GM12875 (cell line): ENCODE measurements around the gene VCP.
"Not testable (repeated sequence)": the region's sequence is repeated elsewhere in the genome, so short reads cannot be mapped to it uniquely, and the experiment has no call there.

Source experiments
- H3K4me3 ChIP-seq: one replicate; pipeline ENCODE4 v1.5.1; 2011; ENCODE audit warnings: low read depth, low read length, control low read depth
- TF ChIP-seq, protein P1 (sequence below): IDR thresholded peaks from 2 replicates; pipeline ENCODE4 v1.5.1; 2011; ENCODE audit warnings: low read depth, mild to moderate bottlenecking, control low read depth, inconsistent platforms, low read length, moderate library complexity, borderline replicate concordance; ENCODE audit not compliant: insufficient read depth

Gene VCP

DNA sequence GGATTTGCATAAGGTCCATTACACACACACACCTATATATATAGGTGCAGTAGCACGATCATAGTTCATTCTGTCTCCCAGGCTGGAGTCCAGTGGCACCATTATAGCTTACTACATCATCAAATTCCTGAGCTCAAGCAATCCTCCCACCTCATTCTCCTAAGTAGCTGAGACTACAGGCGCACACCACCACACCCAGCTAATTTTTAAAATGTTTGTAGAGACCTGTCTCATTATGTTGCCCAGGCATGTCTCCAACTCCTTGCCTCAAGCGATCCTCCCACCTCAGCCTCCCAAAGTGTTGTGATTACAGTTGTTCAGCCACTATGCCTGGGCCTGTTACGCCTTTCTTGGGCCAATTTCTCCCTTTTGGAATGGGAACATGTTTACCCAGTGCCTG is 43.2 kb downstream of the VCP start:
- H3K4me3 ChIP-seq = no peak overlapping the region
- TF ChIP-seq, protein P1, sequence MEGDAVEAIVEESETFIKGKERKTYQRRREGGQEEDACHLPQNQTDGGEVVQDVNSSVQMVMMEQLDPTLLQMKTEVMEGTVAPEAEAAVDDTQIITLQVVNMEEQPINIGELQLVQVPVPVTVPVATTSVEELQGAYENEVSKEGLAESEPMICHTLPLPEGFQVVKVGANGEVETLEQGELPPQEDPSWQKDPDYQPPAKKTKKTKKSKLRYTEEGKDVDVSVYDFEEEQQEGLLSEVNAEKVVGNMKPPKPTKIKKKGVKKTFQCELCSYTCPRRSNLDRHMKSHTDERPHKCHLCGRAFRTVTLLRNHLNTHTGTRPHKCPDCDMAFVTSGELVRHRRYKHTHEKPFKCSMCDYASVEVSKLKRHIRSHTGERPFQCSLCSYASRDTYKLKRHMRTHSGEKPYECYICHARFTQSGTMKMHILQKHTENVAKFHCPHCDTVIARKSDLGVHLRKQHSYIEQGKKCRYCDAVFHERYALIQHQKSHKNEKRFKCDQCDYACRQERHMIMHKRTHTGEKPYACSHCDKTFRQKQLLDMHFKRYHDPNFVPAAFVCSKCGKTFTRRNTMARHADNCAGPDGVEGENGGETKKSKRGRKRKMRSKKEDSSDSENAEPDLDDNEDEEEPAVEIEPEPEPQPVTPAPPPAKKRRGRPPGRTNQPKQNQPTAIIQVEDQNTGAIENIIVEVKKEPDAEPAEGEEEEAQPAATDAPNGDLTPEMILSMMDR = no peak

DNA sequence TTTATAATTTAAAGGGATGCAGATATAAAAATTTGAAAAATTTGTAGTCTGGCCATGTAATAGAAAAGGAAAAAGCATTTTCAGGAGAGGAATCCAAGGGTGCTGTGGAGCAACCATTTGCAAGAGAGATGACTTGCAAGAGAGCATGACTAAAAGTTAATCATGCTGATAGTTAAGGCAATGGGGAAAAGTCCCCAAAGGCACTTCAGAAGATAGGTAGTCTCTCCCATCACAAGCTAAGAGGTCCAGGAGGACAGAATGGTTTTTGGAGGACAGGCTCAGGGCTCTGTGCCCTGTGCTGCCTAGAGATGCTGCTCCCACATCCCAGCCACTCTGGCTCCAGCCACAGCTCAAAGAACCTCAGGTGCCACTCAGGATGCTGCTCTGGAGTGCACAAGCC is 44.1 kb downstream of the VCP start:
- H3K4me3 ChIP-seq = no peak overlapping the region
- TF ChIP-seq, protein P1 = no peak

DNA sequence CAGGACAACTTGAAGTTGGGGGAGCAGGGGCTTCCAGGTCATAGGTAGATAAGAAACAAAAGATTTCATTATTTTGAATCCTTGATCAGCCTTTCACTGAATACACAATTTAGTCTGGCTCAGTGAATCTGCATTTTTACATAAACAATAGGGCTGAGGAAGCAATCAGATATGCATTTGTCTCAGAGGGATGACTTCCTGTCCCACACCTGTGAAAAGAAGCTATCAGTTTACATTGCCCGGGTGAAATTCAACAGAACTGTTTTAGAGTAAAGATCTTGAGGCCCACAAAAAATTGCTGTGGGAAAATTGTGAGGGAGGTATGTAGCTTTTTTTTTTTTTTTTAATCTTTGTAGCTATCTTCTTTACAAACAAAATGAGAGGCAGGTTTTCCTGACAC is 44.6 kb downstream of the VCP start:
- TF ChIP-seq, protein P1 = no peak
- no peak overlapping the region for H3K4me3 ChIP-seq

DNA sequence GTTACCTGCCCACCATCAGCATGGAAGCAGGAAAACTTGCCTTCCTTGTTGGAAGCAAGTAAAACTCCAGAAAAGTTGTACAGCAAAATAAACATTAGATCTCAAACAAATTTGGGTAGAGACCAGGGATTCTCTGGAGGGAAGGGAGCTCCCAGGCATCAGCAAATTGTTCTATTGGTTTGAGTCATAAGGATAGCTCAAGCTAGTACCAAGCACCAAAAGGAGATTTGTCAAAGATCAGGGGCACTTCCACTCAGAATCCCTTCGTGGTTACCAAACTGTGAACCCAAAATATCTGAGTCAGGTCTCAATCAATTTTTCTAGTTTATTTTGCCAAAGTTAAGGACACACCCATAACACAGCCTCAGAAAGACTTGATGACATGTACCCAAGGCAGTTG is 45.1 kb downstream of the VCP start:
- H3K4me3 ChIP-seq = no peak overlapping the region
- TF ChIP-seq, protein P1 = no peak

GRCh38 chr9:35026671-35027070 is 45.8 kb downstream of the VCP start:
- no peak overlapping the region for H3K4me3 ChIP-seq
- TF ChIP-seq, protein P1 = no peak

- not testable (repeated sequence) for H3K4me3 ChIP-seq
These were observed 49.0 kb downstream of the VCP start for GRCh38 chr9:35023443-35023842.

GRCh38 chr9:35014517-35014916 is 57.9 kb downstream of the VCP start:
- H3K4me3 ChIP-seq = no peak overlapping the region
- TF ChIP-seq, protein P1 = no peak

GRCh38 chr9:35010351-35010958 is 62.0 kb downstream of the VCP start:
- no peak overlapping the region for H3K4me3 ChIP-seq
- TF ChIP-seq, protein P1 = no peak
